H9 (cell line): ENCODE results near the gene GALNT13. TPM values are rescaled to one million over a fixed set of nuclear protein-coding genes. Genes with fewer than 3 reads are reported as not detected.

ENCODE experiments used
- DNase-seq: peaks from one replicate; pipeline ENCODE4 v3.0.0-alpha.2; 2017
- H2AFZ ChIP-seq: one replicate; pipeline ENCODE4 v1.6.1; 2013; ENCODE audit warnings: mild to moderate bottlenecking, low read length, control low read depth, moderate library complexity
- H2AK5ac ChIP-seq: 2 replicates; pipeline ENCODE4 v1.6.1; 2013; ENCODE audit warnings: low read length, control low read depth, mixed read lengths; ENCODE audit not compliant: insufficient read length
- H2BK120ac ChIP-seq: one replicate; pipeline ENCODE4 v1.6.1; 2013; ENCODE audit warnings: low read depth, mild to moderate bottlenecking, low read length, control low read depth, inconsistent platforms; ENCODE audit not compliant: poor library complexity, severe bottlenecking
- H2BK12ac ChIP-seq: 2 replicates; pipeline ENCODE4 v1.6.1; 2013; ENCODE audit warnings: low read length, control low read depth, mixed read lengths, low read depth; ENCODE audit not compliant: insufficient read length
- H2BK15ac ChIP-seq: 2 replicates; pipeline ENCODE4 v1.6.1; 2013; ENCODE audit warnings: low read depth, low read length, control low read depth
- H2BK20ac ChIP-seq: one replicate; pipeline ENCODE4 v1.6.1; 2013; ENCODE audit warnings: low read depth, mild to moderate bottlenecking, low read length, control low read depth, inconsistent platforms; ENCODE audit not compliant: poor library complexity, severe bottlenecking
- H2BK5ac ChIP-seq: 2 replicates; pipeline ENCODE4 v1.6.1; 2013; ENCODE audit warnings: low read length, control low read depth, mixed read lengths; ENCODE audit not compliant: insufficient read length
- H3K14ac ChIP-seq: 2 replicates; pipeline ENCODE4 v1.6.1; 2013; ENCODE audit warnings: low read length, control low read depth; ENCODE audit not compliant: insufficient read depth
- H3K18ac ChIP-seq: 2 replicates; pipeline ENCODE4 v1.6.1; 2013; ENCODE audit warnings: low read depth, mild to moderate bottlenecking, mixed read lengths, low read length, control low read depth; ENCODE audit not compliant: insufficient read length
- H3K23ac ChIP-seq: 2 replicates; pipeline ENCODE4 v1.6.1; 2013; ENCODE audit warnings: low read length, control low read depth, mixed read lengths, low read depth; ENCODE audit not compliant: insufficient read length
- H3K23me2 ChIP-seq: 2 replicates; pipeline ENCODE4 v1.6.1; 2013; ENCODE audit warnings: low read depth, mild to moderate bottlenecking, mixed read lengths, low read length, control low read depth; ENCODE audit not compliant: insufficient read length, poor library complexity, severe bottlenecking
- H3K27ac ChIP-seq: 2 replicates; pipeline ENCODE4 v1.5.1; 2013; ENCODE audit warnings: low read length, control low read depth, mixed read lengths, low read depth; ENCODE audit not compliant: insufficient read length
- H3K27me3 ChIP-seq: 2 replicates; pipeline ENCODE4 v1.6.1; 2013; ENCODE audit warnings: low read length, control low read depth, inconsistent platforms; ENCODE audit not compliant: insufficient read depth
- H3K4ac ChIP-seq: 2 replicates; pipeline ENCODE4 v1.6.1; 2013; ENCODE audit warnings: low read depth, mild to moderate bottlenecking, control low read depth, inconsistent platforms, low read length, moderate library complexity
- H3K4me1 ChIP-seq: 2 replicates; pipeline ENCODE4 v1.6.1; 2013; ENCODE audit warnings: low read length, control low read depth, inconsistent platforms; ENCODE audit not compliant: insufficient read depth
- H3K4me2 ChIP-seq: 2 replicates; pipeline ENCODE4 v1.6.1; 2013; ENCODE audit warnings: low read length, control low read depth, mixed read lengths; ENCODE audit not compliant: insufficient read length, insufficient read depth
- H3K56ac ChIP-seq: 2 replicates; pipeline ENCODE4 v1.6.1; 2013; ENCODE audit warnings: low read depth, mild to moderate bottlenecking, mixed read lengths, low read length, control low read depth; ENCODE audit not compliant: insufficient read length
- H3K79me1 ChIP-seq: 2 replicates; pipeline ENCODE4 v1.6.1; 2013; ENCODE audit warnings: low read depth, mild to moderate bottlenecking, moderate library complexity, low read length, control low read depth, inconsistent platforms; ENCODE audit not compliant: insufficient read depth, poor library complexity, severe bottlenecking
- H3K79me2 ChIP-seq: 2 replicates; pipeline ENCODE4 v1.6.1; 2013; ENCODE audit warnings: low read length, control low read depth, inconsistent platforms; ENCODE audit not compliant: insufficient read depth
- H3K9ac ChIP-seq: 2 replicates; pipeline ENCODE4 v1.6.1; 2013; ENCODE audit warnings: low read length, control low read depth, mixed read lengths; ENCODE audit not compliant: insufficient read length; ENCODE audit errors: extremely low read depth
- H3K9me3 ChIP-seq: one replicate; pipeline ENCODE4 v1.6.1; 2013; ENCODE audit warnings: low read depth, low read length, inconsistent platforms; ENCODE audit not compliant: control insufficient read depth
- H3T11ph ChIP-seq: one replicate; pipeline ENCODE4 v1.6.1; 2013; ENCODE audit warnings: mild to moderate bottlenecking, low read length, control low read depth, inconsistent platforms
- H4K20me1 ChIP-seq: one replicate; pipeline ENCODE4 v1.6.1; 2013; ENCODE audit not compliant: control insufficient read depth, insufficient read length, insufficient read depth
- H4K5ac ChIP-seq: 2 replicates; pipeline ENCODE4 v1.6.1; 2013; ENCODE audit warnings: low read depth, mild to moderate bottlenecking, mixed read lengths, low read length, control low read depth; ENCODE audit not compliant: insufficient read length
- H4K8ac ChIP-seq: replicated peaks from 2 replicates; pipeline ENCODE4 v1.6.1; 2013; ENCODE audit warnings: low read length, control low read depth, mixed read lengths, low read depth; ENCODE audit not compliant: insufficient read length
- H4K91ac ChIP-seq: 2 replicates; pipeline ENCODE4 v1.6.1; 2013; ENCODE audit warnings: low read depth, mild to moderate bottlenecking, moderate library complexity, mixed read lengths, low read length, control low read depth; ENCODE audit not compliant: insufficient read length
- H3K27ac Mint-ChIP-seq, 3 experiments: 2 replicates in 2 of 3; 3 replicates in 1 of 3; pipeline ENCODE4 v1.8.0; 2020 to 2021; ENCODE audit warnings: mixed read lengths in 3 of 3, mild to moderate bottlenecking in 1 of 3, moderate library complexity in 1 of 3
- H3K27me3 Mint-ChIP-seq: 2 replicates; pipeline ENCODE4 v1.8.0; 2021; ENCODE audit warnings: low read depth, mild to moderate bottlenecking, moderate library complexity, mixed read lengths
- H3K36me3 Mint-ChIP-seq, 3 experiments: 2 replicates in 2 of 3; 3 replicates in 1 of 3; pipeline ENCODE4 v1.8.0; 2020 to 2021; ENCODE audit warnings: low read depth in 3 of 3, mixed read lengths in 3 of 3; ENCODE audit not compliant: insufficient read depth in 1 of 3
- H3K4me1 Mint-ChIP-seq, 2 experiments: 2 replicates each; pipeline ENCODE4 v1.8.0; 2020; ENCODE audit warnings: mixed read lengths in 2 of 2
- H3K4me3 Mint-ChIP-seq, 2 experiments: 2 replicates in 1 of 2; 3 replicates in 1 of 2; pipeline ENCODE4 v1.8.0; 2020 to 2021; ENCODE audit warnings: mild to moderate bottlenecking in 2 of 2, mixed read lengths in 2 of 2, moderate library complexity in 1 of 2
- H3K9me3 Mint-ChIP-seq, 2 experiments: 2 replicates in 1 of 2; 3 replicates in 1 of 2; pipeline ENCODE4 v1.8.0; 2020; ENCODE audit warnings: mild to moderate bottlenecking in 2 of 2, mixed read lengths in 2 of 2, moderate library complexity in 1 of 2
- WGBS: extraction: QIAGEN DNeasy Blood & Tissue Kit; methylation state at CpG from one replicate; pipeline ENCODE4 v1.1.7; 2013; ENCODE audit warnings: missing lambda C conversion rate, low lambda C conversion rate, mixed read lengths; ENCODE audit not compliant: insufficient read length; ENCODE audit errors: extremely low coverage; 5-methylcytosine and 5-hydroxymethylcytosine counted together
- total RNA-seq: library from RNA; stranded (reverse); gene quantifications from 2 replicates; pipeline ENCODE4 v1.2.1, GENCODE V29; 2021
- TF ChIP-seq, protein P1 (sequence below): fragments of 200-600 bp; sonication (generic); conservative IDR thresholded peaks from 3 replicates; pipeline ENCODE4 v1.8.0; 2021; ENCODE audit warnings: antibody characterized with exemption, mild to moderate bottlenecking

Gene GALNT13
- total RNA-seq, 1 experiment from 2014 or later = 6.6 TPM

DNA sequence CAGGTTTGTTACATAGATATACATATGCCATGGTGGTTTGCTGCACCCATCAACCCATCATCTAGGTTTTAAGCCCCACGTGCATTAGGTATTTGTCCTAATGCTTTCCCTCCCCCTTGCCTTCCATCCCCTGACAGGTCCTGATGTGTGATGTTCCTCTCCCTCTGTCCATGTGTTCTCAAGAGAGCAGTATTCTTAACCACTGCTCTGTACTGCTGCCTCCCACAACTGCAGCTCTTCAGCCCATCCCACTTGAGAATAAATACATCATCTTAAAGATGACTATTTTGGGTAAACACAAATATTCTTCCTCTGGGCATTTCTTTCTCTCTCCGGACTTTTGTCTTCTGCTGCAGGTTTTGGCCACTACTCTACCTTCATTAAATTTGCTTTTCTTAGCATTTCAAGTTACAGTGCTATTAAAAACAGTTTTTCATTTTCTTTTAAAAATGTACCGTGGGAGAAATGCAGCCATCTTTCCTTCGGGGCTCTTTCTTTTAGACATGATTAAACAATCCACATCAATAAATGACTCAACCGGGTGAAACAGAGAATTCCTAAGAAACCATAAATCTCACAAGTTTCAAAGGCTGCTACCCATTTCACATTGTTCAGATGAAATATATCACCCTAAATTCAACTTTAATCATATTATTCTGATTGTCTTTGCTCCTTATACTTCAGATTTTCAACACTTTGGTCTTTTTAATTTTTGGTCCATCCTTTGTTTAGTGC is 323.4 kb downstream of the GALNT13 start:
- H3K56ac ChIP-seq = no peak overlapping the region
- Mint-ChIP-seq H3K9me3 (no peaks in the 10 kb centered on the region), H3K4me3 (no peak overlapping the region)

More for the DNA sequence above, 323.4 kb downstream of the GALNT13 start:
- H4K91ac ChIP-seq = no peak overlapping the region
- TF ChIP-seq, protein P1, sequence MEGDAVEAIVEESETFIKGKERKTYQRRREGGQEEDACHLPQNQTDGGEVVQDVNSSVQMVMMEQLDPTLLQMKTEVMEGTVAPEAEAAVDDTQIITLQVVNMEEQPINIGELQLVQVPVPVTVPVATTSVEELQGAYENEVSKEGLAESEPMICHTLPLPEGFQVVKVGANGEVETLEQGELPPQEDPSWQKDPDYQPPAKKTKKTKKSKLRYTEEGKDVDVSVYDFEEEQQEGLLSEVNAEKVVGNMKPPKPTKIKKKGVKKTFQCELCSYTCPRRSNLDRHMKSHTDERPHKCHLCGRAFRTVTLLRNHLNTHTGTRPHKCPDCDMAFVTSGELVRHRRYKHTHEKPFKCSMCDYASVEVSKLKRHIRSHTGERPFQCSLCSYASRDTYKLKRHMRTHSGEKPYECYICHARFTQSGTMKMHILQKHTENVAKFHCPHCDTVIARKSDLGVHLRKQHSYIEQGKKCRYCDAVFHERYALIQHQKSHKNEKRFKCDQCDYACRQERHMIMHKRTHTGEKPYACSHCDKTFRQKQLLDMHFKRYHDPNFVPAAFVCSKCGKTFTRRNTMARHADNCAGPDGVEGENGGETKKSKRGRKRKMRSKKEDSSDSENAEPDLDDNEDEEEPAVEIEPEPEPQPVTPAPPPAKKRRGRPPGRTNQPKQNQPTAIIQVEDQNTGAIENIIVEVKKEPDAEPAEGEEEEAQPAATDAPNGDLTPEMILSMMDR = no peak
- no peaks in the 10 kb centered on the region for H3K79me2 ChIP-seq
- Mint-ChIP-seq H3K27ac (no peak overlapping the region), H3K36me3 (no peaks in the 10 kb centered on the region), H3K4me1 (peaks cover 0 to 2% of the 10 kb centered on the region in 2 experiments; a peak in 1 of 4 replicates), H3K27me3 (no peaks in the 10 kb centered on the region)
- H3K4ac ChIP-seq = no peak overlapping the region
- no peaks in the 10 kb centered on the region for H3K23me2 ChIP-seq
- H2BK5ac ChIP-seq = no peak overlapping the region
- WGBS = no CpG with 5 or more reads among the region's 5 CpGs
- H2BK12ac ChIP-seq = no peak overlapping the region
- no peak overlapping the region for H2BK15ac ChIP-seq
- H4K8ac ChIP-seq = no peak overlapping the region
- no peak overlapping the region for H2AFZ ChIP-seq
- no peaks in the 10 kb centered on the region for H3K79me1 ChIP-seq
- DNase-seq = no peak
- H3K18ac ChIP-seq = no peak overlapping the region
- no peak overlapping the region for H3K27ac ChIP-seq
- no peaks in the 10 kb centered on the region for H3K9me3 ChIP-seq
- H3K4me1 ChIP-seq = no peaks in the 10 kb centered on the region
- H2BK120ac ChIP-seq = no peak overlapping the region
- no peak overlapping the region for H2BK20ac ChIP-seq
- H3K23ac ChIP-seq = no peak overlapping the region
- no peak overlapping the region for H3K4me2 ChIP-seq
- no peak overlapping the region for H4K5ac ChIP-seq
- H2AK5ac ChIP-seq = no peak overlapping the region
- no peak overlapping the region for H3K14ac ChIP-seq
- H4K20me1 ChIP-seq = no peaks in the 10 kb centered on the region
- no peak overlapping the region for H3T11ph ChIP-seq
- no peak overlapping the region for H3K9ac ChIP-seq
- H3K27me3 ChIP-seq = no peaks in the 10 kb centered on the region
